DND-41 (cell line): ENCODE data around the gene HMX1.

Experiments
- ATAC-seq: fragments of 200-7000 bp; cut with Tn5 transposase; 3 replicates; pipeline ENCODE4 v1.9.1; 2021; ENCODE audit warnings: low read depth; ENCODE audit not compliant: insufficient read depth
- DNase-seq: peaks from one replicate; pipeline ENCODE4 v3.0.0-alpha.2; 2020
- H2AFZ ChIP-seq: 2 replicates; pipeline ENCODE4 v1.6.0; 2012; ENCODE audit warnings: low read depth, low read length
- H3K27ac ChIP-seq: 2 replicates; pipeline ENCODE4 v1.5.1; 2012; ENCODE audit warnings: low read length, inconsistent platforms
- H3K27me3 ChIP-seq: fragments of 200-600 bp; sonication (generic); 2 replicates; pipeline ENCODE4 v1.6.0; 2012; ENCODE audit warnings: low read length, mild to moderate bottlenecking, inconsistent platforms; ENCODE audit not compliant: insufficient read depth, poor library complexity
- H3K36me3 ChIP-seq: 2 replicates; pipeline ENCODE4 v1.5.1; 2012; ENCODE audit warnings: low read length, inconsistent platforms; ENCODE audit not compliant: insufficient read depth
- H3K4me1 ChIP-seq: 2 replicates; pipeline ENCODE4 v1.5.1; 2012; ENCODE audit warnings: mild to moderate bottlenecking, low read length; ENCODE audit not compliant: insufficient read depth
- H3K4me2 ChIP-seq: 2 replicates; pipeline ENCODE4 v1.6.0; 2012; ENCODE audit warnings: mild to moderate bottlenecking, moderate library complexity, low read length, inconsistent platforms; ENCODE audit not compliant: insufficient read depth
- H3K4me3 ChIP-seq, 2 experiments: fragments of 200-600 bp in 1 of 2; shearing (Covaris generic) in 1 of 2; 2 replicates each; pipeline ENCODE4 v1.5.1; 2012 to 2016; ENCODE audit warnings: inconsistent platforms in 2 of 2, low read length in 2 of 2, mild to moderate bottlenecking in 2 of 2, low read depth in 1 of 2, moderate library complexity in 1 of 2
- H3K79me2 ChIP-seq: 2 replicates; pipeline ENCODE4 v1.6.0; 2012; ENCODE audit warnings: low read length, inconsistent platforms; ENCODE audit not compliant: insufficient read depth
- H3K9ac ChIP-seq: 2 replicates; pipeline ENCODE4 v1.6.0; 2012; ENCODE audit warnings: low read depth, mild to moderate bottlenecking, inconsistent platforms, low read length, moderate library complexity
- H3K9me3 ChIP-seq: 2 replicates; pipeline ENCODE4 v1.5.1; 2012; ENCODE audit warnings: low read length, moderate library complexity, mild to moderate bottlenecking, inconsistent platforms; ENCODE audit not compliant: insufficient read depth, severe bottlenecking
- H4K20me1 ChIP-seq: 2 replicates; pipeline ENCODE4 v1.6.0; 2012; ENCODE audit warnings: low read length; ENCODE audit not compliant: insufficient read depth
- CTCF ChIP-seq: IDR thresholded peaks from 2 replicates; pipeline ENCODE4 v1.5.1; 2012; ENCODE audit warnings: borderline replicate concordance, low read length, moderate library complexity, mild to moderate bottlenecking; ENCODE audit not compliant: poor library complexity, severe bottlenecking; ENCODE audit errors: extremely low read depth
- EZH2 ChIP-seq: IDR thresholded peaks from 3 replicates; pipeline ENCODE4 v1.6.1; 2012; ENCODE audit warnings: borderline replicate concordance, low read depth, mild to moderate bottlenecking, moderate library complexity, low read length, inconsistent platforms; ENCODE audit not compliant: severe bottlenecking

Gene HMX1

GRCh38 chr4:8893227-8893623, 21.6 kb upstream of the HMX1 start:
- no peaks in the 10 kb centered on the region for H3K27me3 ChIP-seq
- no peak overlapping the region for H2AFZ ChIP-seq

GRCh38 chr4:8892556-8893226, 21.1 kb upstream of the HMX1 start:
- Histone ChIP-seq H3K9ac (no peak overlapping the region), H4K20me1 (no peaks in the 10 kb centered on the region), H2AFZ (no peak overlapping the region), H3K79me2 (no peaks in the 10 kb centered on the region), H3K36me3 (no peaks in the 10 kb centered on the region), H3K4me2 (no peak overlapping the region), H3K9me3 (no peaks in the 10 kb centered on the region), H3K27me3 (no peaks in the 10 kb centered on the region), H3K4me1 (no peaks in the 10 kb centered on the region), H3K27ac (no peak overlapping the region), H3K4me3 (no peak overlapping the region)
- TF ChIP-seq CTCF (no peak), EZH2 (no peak)
- ATAC-seq (no peak), DNase-seq (no peak)

More at GRCh38 chr4:8893227-8893623, 21.6 kb upstream of the HMX1 start:
- H3K36me3 ChIP-seq, result no peaks in the 10 kb centered on the region
- H3K9me3 ChIP-seq, result no peaks in the 10 kb centered on the region
- TF ChIP-seq EZH2 (no peak), CTCF (no peak)
- H3K4me1 ChIP-seq, result no peaks in the 10 kb centered on the region
- no peaks in the 10 kb centered on the region for H3K79me2 ChIP-seq
- no peak overlapping the region for H3K9ac ChIP-seq
- H3K27ac ChIP-seq, result no peak overlapping the region
- no peak overlapping the region for H3K4me2 ChIP-seq
- DNase-seq (no peak), ATAC-seq (no peak)
- no peak overlapping the region for H3K4me3 ChIP-seq
- no peaks in the 10 kb centered on the region for H4K20me1 ChIP-seq

DNA sequence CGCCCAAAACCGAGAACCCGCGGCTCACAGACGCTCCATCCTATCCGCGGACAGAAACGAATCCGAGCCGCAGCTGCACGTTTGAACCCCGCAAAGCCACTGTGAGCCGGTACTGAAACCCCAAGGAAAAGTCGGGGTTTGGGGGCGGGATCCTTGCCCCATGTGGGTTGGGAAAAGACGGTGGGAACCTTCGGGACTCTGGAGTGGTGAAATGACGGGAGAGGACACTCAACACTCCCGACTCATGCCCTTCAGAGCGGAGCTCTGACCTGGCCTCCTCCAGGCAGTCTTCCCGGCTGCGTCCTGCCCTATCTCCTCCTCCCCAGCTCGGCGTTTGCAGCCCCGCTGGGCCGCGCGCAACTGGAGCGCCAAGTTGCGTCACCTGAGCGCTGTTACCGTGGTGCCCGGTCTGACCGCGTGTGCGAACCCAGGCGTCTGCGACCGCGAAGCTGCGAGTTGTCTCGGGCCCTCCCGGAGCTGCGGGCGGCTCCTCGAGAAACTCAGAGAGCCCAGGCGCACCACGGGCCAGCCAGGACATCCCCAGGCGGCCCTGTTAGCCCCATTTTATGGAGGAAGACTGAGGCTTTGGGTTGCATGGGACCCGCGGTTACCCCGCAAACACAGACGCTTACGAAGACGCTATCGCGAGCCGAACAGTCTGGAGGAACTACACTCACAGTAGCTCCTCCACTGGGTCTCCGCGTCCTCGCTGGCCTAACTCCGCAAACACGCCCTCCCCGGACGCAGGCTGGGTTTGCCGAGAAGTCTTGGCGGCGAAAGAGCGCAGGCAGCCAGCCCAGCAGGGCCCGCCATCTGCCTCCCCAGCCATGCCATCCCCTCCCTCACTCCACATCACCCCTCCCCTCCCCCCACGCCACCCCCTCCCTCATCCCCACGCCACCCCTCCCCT, 20.3 kb upstream of the HMX1 start:
- H4K20me1 ChIP-seq, result no peaks in the 10 kb centered on the region

More for the DNA sequence above, 20.3 kb upstream of the HMX1 start:
- H3K4me1 ChIP-seq, result no peaks in the 10 kb centered on the region
- H3K4me3 ChIP-seq, result no peak overlapping the region
- no peak overlapping the region for H3K4me2 ChIP-seq
- DNase-seq (no peak), ATAC-seq (no peak)
- no peak overlapping the region for H2AFZ ChIP-seq
- TF ChIP-seq CTCF (no peak), EZH2 (no peak)
- no peaks in the 10 kb centered on the region for H3K79me2 ChIP-seq
- no peaks in the 10 kb centered on the region for H3K9me3 ChIP-seq
- no peak overlapping the region for H3K27ac ChIP-seq
- H3K9ac ChIP-seq, result no peak overlapping the region
- no peaks in the 10 kb centered on the region for H3K27me3 ChIP-seq
- no peaks in the 10 kb centered on the region for H3K36me3 ChIP-seq
